ENCODE data around the gene SCGB1C1. TPM values are rescaled to one million over a fixed set of nuclear protein-coding genes. Genes with fewer than 3 reads are reported as not detected.
"Not testable (repeated sequence)": the region's sequence is repeated elsewhere in the genome, so short reads cannot be mapped to it uniquely, and the experiment has no call there.

The SCGB1C1 gene
- not detected for total RNA-seq
- polyA plus RNA-seq, result not detected
- long read RNA-seq, donor 1, result 0 reads
- long read RNA-seq, donor 2, result 0 reads
- long read RNA-seq, donor 3, result 0 reads
- long read RNA-seq, donor 4, result 0 reads
- long read RNA-seq, donor 5, result 0 reads

- H3K9ac ChIP-seq (ENCODE audit: insufficient read depth in 1 of 2, low read length in 2 of 2); H3K4me1 ChIP-seq (ENCODE audit: control insufficient read depth in 5 of 5, insufficient read depth in 5 of 5, low read length in 5 of 5); H3K4me3 ChIP-seq; H3K27me3 ChIP-seq (ENCODE audit: control insufficient read depth in 3 of 3, insufficient read depth in 3 of 3, low read length in 2 of 3); H3K36me3 ChIP-seq (ENCODE audit: control insufficient read depth in 4 of 4, insufficient read depth in 4 of 4, low read length in 4 of 4); H3K27ac ChIP-seq (ENCODE audit: low read depth in 1 of 2, low read length in 1 of 2); DNase-seq; H3K9me3 ChIP-seq (ENCODE audit: control insufficient read depth in 4 of 4, insufficient read depth in 3 of 4, low read length in 3 of 4); ATAC-seq (ENCODE audit: insufficient read depth, low FRiP score): not testable (repeated sequence)
- 75 to 84% methylated on average over 5 to 6 of the region's 11 CpGs for WGBS, 2 donors
Observed at GRCh38 chr11:192674-193128, at the start of gene SCGB1C1. Gene SCGB1C1 (plus strand): TSS chr11:193078. CDS start chr11:193100, 22 bp downstream.

GRCh38 chr11:180242-180641 is 12.6 kb upstream of the SCGB1C1 start:
- not testable (repeated sequence) for ATAC-seq (ENCODE audit: insufficient read depth, low FRiP score); H3K9me3 ChIP-seq (ENCODE audit: control insufficient read depth in 4 of 4, insufficient read depth in 3 of 4, low read length in 3 of 4); H3K27ac ChIP-seq (ENCODE audit: low read depth in 1 of 2, low read length in 1 of 2); H3K4me3 ChIP-seq; H3K27me3 ChIP-seq (ENCODE audit: control insufficient read depth in 3 of 3, insufficient read depth in 3 of 3, low read length in 2 of 3); H3K4me1 ChIP-seq (ENCODE audit: control insufficient read depth in 5 of 5, insufficient read depth in 5 of 5, low read length in 5 of 5); H3K36me3 ChIP-seq (ENCODE audit: control insufficient read depth in 4 of 4, insufficient read depth in 4 of 4, low read length in 4 of 4); H3K9ac ChIP-seq (ENCODE audit: insufficient read depth in 1 of 2, low read length in 2 of 2); DNase-seq
- WGBS, 2 donors, result 0% methylated on average over 1 of the region's 13 CpGs; no CpG with 5 or more reads in 1 of the 2 donors

GRCh38 chr11:189200-189783 is 3.6 kb upstream of the SCGB1C1 start:
- 85 to 87% methylated on average over 33 to 40 of the region's 55 CpGs for WGBS, 2 donors
- not testable (repeated sequence) for DNase-seq

GRCh38 chr11:189843-190311 is 3.0 kb upstream of the SCGB1C1 start:
- H3K27me3 ChIP-seq (ENCODE audit: control insufficient read depth in 3 of 3, insufficient read depth in 3 of 3, low read length in 2 of 3); DNase-seq; H3K9me3 ChIP-seq (ENCODE audit: control insufficient read depth in 4 of 4, insufficient read depth in 3 of 4, low read length in 3 of 4); H3K4me3 ChIP-seq; H3K27ac ChIP-seq (ENCODE audit: low read depth in 1 of 2, low read length in 1 of 2); H3K9ac ChIP-seq (ENCODE audit: insufficient read depth in 1 of 2, low read length in 2 of 2); H3K36me3 ChIP-seq (ENCODE audit: control insufficient read depth in 4 of 4, insufficient read depth in 4 of 4, low read length in 4 of 4); H3K4me1 ChIP-seq (ENCODE audit: control insufficient read depth in 5 of 5, insufficient read depth in 5 of 5, low read length in 5 of 5): not testable (repeated sequence)
- WGBS, 2 donors, result 69 to 71% methylated on average over 6 to 10 of the region's 25 CpGs
- ATAC-seq (ENCODE audit: insufficient read depth, low FRiP score), result peak; percentile 65

More at GRCh38 chr11:189200-189783, 3.6 kb upstream of the SCGB1C1 start:
- H3K4me1 ChIP-seq (ENCODE audit: control insufficient read depth in 5 of 5, insufficient read depth in 5 of 5, low read length in 5 of 5); H3K36me3 ChIP-seq (ENCODE audit: control insufficient read depth in 4 of 4, insufficient read depth in 4 of 4, low read length in 4 of 4); H3K27me3 ChIP-seq (ENCODE audit: control insufficient read depth in 3 of 3, insufficient read depth in 3 of 3, low read length in 2 of 3); H3K4me3 ChIP-seq; H3K9ac ChIP-seq (ENCODE audit: insufficient read depth in 1 of 2, low read length in 2 of 2); H3K27ac ChIP-seq (ENCODE audit: low read depth in 1 of 2, low read length in 1 of 2); ATAC-seq (ENCODE audit: insufficient read depth, low FRiP score); H3K9me3 ChIP-seq (ENCODE audit: control insufficient read depth in 4 of 4, insufficient read depth in 3 of 4, low read length in 3 of 4): not testable (repeated sequence)

- not testable (repeated sequence) for H3K4me1 ChIP-seq (ENCODE audit: control insufficient read depth in 5 of 5, insufficient read depth in 5 of 5, low read length in 5 of 5); H3K36me3 ChIP-seq (ENCODE audit: control insufficient read depth in 4 of 4, insufficient read depth in 4 of 4, low read length in 4 of 4); ATAC-seq (ENCODE audit: insufficient read depth, low FRiP score); H3K9ac ChIP-seq (ENCODE audit: insufficient read depth in 1 of 2, low read length in 2 of 2); DNase-seq; H3K9me3 ChIP-seq (ENCODE audit: control insufficient read depth in 4 of 4, insufficient read depth in 3 of 4, low read length in 3 of 4); H3K27me3 ChIP-seq (ENCODE audit: control insufficient read depth in 3 of 3, insufficient read depth in 3 of 3, low read length in 2 of 3); H3K27ac ChIP-seq (ENCODE audit: low read depth in 1 of 2, low read length in 1 of 2); H3K4me3 ChIP-seq
- 77 to 82% methylated on average over 5 of the region's 5 CpGs for WGBS, 2 donors
Observed at GRCh38 chr11:190546-190945, 2.3 kb upstream of the SCGB1C1 start.

DNA sequence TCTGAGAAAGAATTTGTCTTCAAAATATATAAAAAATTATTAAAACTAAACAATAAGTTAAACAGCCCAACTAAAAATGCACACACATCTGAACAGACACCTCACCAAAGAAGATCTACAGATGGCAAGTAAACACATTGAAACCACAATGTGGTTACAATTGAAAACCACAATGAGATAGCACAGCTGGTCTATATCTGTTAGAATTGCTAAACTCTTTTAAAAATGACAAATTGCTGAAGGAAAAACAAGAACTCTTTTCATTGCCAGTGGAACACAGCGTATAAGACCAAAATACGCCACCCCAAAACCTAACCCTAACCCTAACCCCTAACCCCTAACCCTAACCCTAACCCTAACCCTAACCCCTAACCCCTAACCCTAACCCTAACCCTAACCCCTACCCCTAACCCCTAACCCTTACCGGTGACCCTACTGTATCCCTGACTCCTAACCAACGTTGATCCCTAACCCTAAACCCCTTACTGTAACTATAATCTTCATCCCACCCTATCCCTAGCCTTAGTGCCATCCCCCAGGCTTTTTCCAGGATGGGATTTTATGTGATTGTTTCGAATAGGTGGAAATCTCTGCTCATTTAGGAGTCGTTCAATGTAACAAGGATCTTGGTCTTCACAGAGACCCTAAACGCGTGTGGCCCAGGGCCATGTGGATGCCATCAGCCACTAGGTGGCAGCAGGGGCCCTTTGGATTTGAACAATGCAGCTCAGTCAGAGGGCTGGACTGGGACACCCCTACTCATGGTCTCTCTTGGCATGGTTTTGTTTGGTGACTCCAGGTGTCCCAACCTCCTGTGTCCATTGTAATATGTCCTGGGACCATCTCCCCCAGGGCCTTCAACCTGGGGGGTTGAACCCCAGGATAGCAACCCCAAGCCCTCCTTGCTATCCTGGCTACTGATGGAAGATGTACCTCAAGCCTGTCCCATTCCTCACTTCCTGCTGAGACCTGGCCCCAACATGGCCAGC is 1.1 kb upstream of the SCGB1C1 start:
- not testable (repeated sequence) for H3K9me3 ChIP-seq (ENCODE audit: control insufficient read depth in 4 of 4, insufficient read depth in 3 of 4, low read length in 3 of 4); H3K27ac ChIP-seq (ENCODE audit: low read depth in 1 of 2, low read length in 1 of 2); H3K36me3 ChIP-seq (ENCODE audit: control insufficient read depth in 4 of 4, insufficient read depth in 4 of 4, low read length in 4 of 4); ATAC-seq (ENCODE audit: insufficient read depth, low FRiP score); DNase-seq; H3K4me3 ChIP-seq; H3K4me1 ChIP-seq (ENCODE audit: control insufficient read depth in 5 of 5, insufficient read depth in 5 of 5, low read length in 5 of 5); H3K9ac ChIP-seq (ENCODE audit: insufficient read depth in 1 of 2, low read length in 2 of 2); H3K27me3 ChIP-seq (ENCODE audit: control insufficient read depth in 3 of 3, insufficient read depth in 3 of 3, low read length in 2 of 3)
- 32 to 47% methylated on average over 4 to 7 of the region's 8 CpGs for WGBS, 2 donors

GRCh38 chr11:193481-193880 is 603 bp downstream of the SCGB1C1 start:
- not testable (repeated sequence) for DNase-seq; H3K27me3 ChIP-seq (ENCODE audit: control insufficient read depth in 3 of 3, insufficient read depth in 3 of 3, low read length in 2 of 3); H3K36me3 ChIP-seq (ENCODE audit: control insufficient read depth in 4 of 4, insufficient read depth in 4 of 4, low read length in 4 of 4); H3K27ac ChIP-seq (ENCODE audit: low read depth in 1 of 2, low read length in 1 of 2); ATAC-seq (ENCODE audit: insufficient read depth, low FRiP score); H3K9me3 ChIP-seq (ENCODE audit: control insufficient read depth in 4 of 4, insufficient read depth in 3 of 4, low read length in 3 of 4); H3K9ac ChIP-seq (ENCODE audit: insufficient read depth in 1 of 2, low read length in 2 of 2); H3K4me1 ChIP-seq (ENCODE audit: control insufficient read depth in 5 of 5, insufficient read depth in 5 of 5, low read length in 5 of 5); H3K4me3 ChIP-seq
- WGBS, 2 donors, result 71 to 86% methylated on average over 4 to 5 of the region's 5 CpGs
